HK-2 (cell line): ENCODE data around the gene PGK2.

Experiments
- DNase-seq: peaks from one replicate; pipeline ENCODE4 v3.0.0-alpha.2; 2018; ENCODE audit not compliant: unreplicated experiment

The PGK2 gene

DNA sequence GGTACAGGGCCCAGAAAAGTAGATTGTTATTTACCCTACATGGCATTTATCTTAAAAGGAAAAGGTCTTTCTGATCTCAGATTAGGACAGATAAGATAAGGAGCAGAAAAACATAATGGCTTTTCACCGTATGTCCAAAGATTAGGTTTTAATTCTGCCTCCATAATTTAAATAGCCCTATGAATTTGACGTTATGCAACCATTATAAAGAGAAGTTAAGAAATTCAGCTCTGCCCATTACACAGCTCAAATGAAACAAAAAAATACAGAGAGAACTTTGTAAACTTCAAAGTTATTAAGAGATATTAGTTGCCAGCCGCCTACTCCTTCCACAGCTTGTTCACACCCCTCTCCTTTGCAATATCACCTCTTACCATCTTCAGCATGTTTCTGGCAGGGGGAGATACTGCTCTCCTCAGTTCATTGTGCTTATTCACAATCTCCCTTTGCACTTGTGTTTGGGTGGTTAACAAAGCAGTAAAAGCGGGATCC, 51.0 kb downstream of the PGK2 start:
- DNase-seq: no peak
